ENCODE results near the gene E4F1.
A peak's percentile ranks its signal among the peaks of the same experiment; 100 is the strongest.

E4F1 gene

GRCh38 chr16:2223221-2223941 is at the start of gene E4F1:
E4F1 (plus strand) TSS chr16:2223591; CDS start chr16:2223614, 23 bp downstream.
- DNase-seq: peak; percentile 100

GRCh38 chr16:2173916-2174315 is 49.5 kb upstream of the E4F1 start:
- DNase-seq: no peak

- no peak for DNase-seq
These were observed 48.8 kb upstream of the E4F1 start for GRCh38 chr16:2174396-2175131.

- DNase-seq: no peak
These were observed 47.9 kb upstream of the E4F1 start for GRCh38 chr16:2175454-2175853.

- no peak for DNase-seq
These were observed 47.3 kb upstream of the E4F1 start for GRCh38 chr16:2176047-2176446.

- DNase-seq: no peak
These were observed 46.3 kb upstream of the E4F1 start for GRCh38 chr16:2177101-2177500.

GRCh38 chr16:2177561-2177960 is 45.8 kb upstream of the E4F1 start:
- DNase-seq: no peak

- DNase-seq: peak; percentile 22
These were observed 44.9 kb upstream of the E4F1 start for GRCh38 chr16:2178321-2179106.

GRCh38 chr16:2179107-2179501 is 44.3 kb upstream of the E4F1 start:
- DNase-seq: no peak

GRCh38 chr16:2179576-2179975 is 43.8 kb upstream of the E4F1 start:
- no peak for DNase-seq

GRCh38 chr16:2180461-2180860 is 42.9 kb upstream of the E4F1 start:
- DNase-seq: no peak

GRCh38 chr16:2180962-2181923 is 42.1 kb upstream of the E4F1 start:
- DNase-seq: no peak

- no peak for DNase-seq
These were observed 41.4 kb upstream of the E4F1 start for GRCh38 chr16:2181952-2182351.

- no peak for DNase-seq
These were observed 39.7 kb upstream of the E4F1 start for GRCh38 chr16:2183671-2184070.

GRCh38 chr16:2184346-2184745 is 39.0 kb upstream of the E4F1 start:
- DNase-seq: no peak

GRCh38 chr16:2184962-2185361 is 38.4 kb upstream of the E4F1 start:
- no peak for DNase-seq

- DNase-seq: no peak
These were observed 37.3 kb upstream of the E4F1 start for GRCh38 chr16:2186064-2186463.

- no peak for DNase-seq
These were observed 36.9 kb upstream of the E4F1 start for GRCh38 chr16:2186505-2186904.

GRCh38 chr16:2187212-2187611 is 36.2 kb upstream of the E4F1 start:
- DNase-seq: no peak

GRCh38 chr16:2188395-2188794 is 35.0 kb upstream of the E4F1 start:
- no peak for DNase-seq

- DNase-seq: no peak
These were observed 34.0 kb upstream of the E4F1 start for GRCh38 chr16:2189252-2189893.
